Ramos (cell line): ENCODE data around the gene ADGRG2.

Experiments
- in situ Hi-C: fragments of 300-500 bp; cut with MboI; formaldehyde crosslinking; loops from one replicate; pipeline ENCODE4 v1.14.3; 2022; ENCODE audit warnings: low sequenced_read_pairs; ENCODE audit not compliant: unreplicated experiment

ADGRG2 gene, protein sequence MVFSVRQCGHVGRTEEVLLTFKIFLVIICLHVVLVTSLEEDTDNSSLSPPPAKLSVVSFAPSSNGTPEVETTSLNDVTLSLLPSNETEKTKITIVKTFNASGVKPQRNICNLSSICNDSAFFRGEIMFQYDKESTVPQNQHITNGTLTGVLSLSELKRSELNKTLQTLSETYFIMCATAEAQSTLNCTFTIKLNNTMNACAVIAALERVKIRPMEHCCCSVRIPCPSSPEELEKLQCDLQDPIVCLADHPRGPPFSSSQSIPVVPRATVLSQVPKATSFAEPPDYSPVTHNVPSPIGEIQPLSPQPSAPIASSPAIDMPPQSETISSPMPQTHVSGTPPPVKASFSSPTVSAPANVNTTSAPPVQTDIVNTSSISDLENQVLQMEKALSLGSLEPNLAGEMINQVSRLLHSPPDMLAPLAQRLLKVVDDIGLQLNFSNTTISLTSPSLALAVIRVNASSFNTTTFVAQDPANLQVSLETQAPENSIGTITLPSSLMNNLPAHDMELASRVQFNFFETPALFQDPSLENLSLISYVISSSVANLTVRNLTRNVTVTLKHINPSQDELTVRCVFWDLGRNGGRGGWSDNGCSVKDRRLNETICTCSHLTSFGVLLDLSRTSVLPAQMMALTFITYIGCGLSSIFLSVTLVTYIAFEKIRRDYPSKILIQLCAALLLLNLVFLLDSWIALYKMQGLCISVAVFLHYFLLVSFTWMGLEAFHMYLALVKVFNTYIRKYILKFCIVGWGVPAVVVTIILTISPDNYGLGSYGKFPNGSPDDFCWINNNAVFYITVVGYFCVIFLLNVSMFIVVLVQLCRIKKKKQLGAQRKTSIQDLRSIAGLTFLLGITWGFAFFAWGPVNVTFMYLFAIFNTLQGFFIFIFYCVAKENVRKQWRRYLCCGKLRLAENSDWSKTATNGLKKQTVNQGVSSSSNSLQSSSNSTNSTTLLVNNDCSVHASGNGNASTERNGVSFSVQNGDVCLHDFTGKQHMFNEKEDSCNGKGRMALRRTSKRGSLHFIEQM

GRCh38 chrX:19121898-19122640 lies at the start of gene ADGRG2:
ADGRG2 (minus strand) TSS chrX:19122468; CDS start chrX:19068834, 53,634 bp downstream.
- in situ Hi-C loops = no loop called here

DNA sequence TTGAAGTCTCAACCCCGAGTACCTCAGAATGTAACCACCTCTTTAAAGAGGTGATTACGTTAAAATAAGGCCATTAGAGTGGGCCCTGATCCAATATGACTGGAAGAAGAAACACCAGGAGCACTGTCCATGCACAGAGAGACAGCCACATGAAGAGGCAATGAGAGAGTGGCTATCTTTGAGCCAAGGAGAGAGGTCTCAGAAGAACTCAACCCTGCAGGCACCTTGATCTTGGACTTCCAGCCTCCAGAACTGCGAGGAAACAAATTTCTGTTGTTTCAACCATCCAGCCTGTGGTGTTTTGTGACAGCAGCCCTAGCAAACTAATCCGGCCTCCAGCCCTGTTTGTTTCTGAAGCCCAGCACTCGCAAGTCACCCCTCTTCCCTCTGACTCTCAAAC lies 46.3 kb upstream of the ADGRG2 start:
- in situ Hi-C loops = no loop called here

- in situ Hi-C loops = no loop called here
Observed at GRCh38 chrX:19162851-19163250, 40.6 kb upstream of the ADGRG2 start.

- in situ Hi-C loops = no loop called here
Observed at GRCh38 chrX:19156186-19156585, 33.9 kb upstream of the ADGRG2 start.

- in situ Hi-C loops = no loop called here
Observed at GRCh38 chrX:19152762-19153161, 30.5 kb upstream of the ADGRG2 start.

DNA sequence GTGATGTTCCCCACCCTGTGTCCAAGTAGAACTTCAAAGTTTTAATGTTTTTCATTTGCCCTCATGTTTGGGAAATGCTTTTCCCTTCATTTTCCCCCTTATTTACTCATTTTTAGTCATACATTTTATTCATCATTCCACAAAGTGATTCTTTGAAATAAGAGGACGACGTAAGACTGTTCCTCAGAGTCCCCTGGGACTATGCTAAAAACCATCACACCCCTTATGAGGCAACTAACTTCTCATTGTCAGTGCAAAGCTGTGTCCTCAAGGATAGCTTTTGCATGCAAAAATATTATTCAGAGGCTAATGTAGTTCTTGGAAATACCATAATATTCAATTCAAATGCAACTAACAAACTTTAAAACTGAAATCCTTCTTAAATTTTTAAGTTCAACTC lies 14.8 kb upstream of the ADGRG2 start:
- in situ Hi-C loops = no loop called here

- in situ Hi-C loops = no loop called here
Observed at GRCh38 chrX:19133784-19134183, 11.5 kb upstream of the ADGRG2 start.

DNA sequence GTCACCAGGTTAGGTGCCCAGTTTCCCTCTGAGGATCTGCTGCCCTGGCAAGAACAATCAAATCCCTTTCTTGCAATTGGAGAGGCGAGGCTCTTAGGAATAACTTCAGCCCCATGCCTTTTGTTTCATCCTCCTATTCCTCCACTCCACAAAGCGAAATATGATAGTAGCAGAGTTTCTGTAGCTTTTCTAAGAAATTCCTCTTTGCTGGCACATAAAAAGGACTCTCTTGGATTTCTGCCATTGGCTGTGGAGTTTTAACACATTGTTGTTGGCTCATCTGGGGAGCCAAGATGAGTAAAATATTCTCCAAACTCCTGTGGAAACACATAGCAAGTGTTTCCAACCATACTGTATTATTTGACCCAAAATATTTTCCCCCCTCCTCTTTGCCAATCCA lies 11.0 kb upstream of the ADGRG2 start:
- in situ Hi-C loops = no loop called here

DNA sequence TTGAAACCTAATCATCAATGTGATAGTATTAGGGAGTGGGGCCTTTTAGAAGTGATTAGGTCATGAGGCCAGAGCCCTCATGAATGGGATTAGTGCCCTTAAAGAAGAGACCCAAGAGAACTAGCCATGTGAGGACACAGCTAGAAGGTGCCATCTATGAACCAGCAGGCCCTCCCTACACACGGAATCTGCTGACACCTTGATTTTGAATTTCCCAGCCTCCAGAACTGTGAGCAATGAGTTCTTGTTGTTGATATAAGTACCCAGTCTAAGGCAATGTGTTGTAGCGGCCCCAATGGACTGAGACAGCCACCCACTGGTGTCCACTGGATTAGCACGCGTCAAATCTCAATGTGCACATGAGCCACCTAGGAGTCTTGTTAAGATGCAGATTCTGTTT lies 8.4 kb upstream of the ADGRG2 start:
- in situ Hi-C loops = no loop called here

GRCh38 chrX:19129694-19130093 lies 7.4 kb upstream of the ADGRG2 start:
- in situ Hi-C loops = no loop called here

- in situ Hi-C loops = no loop called here
Observed at GRCh38 chrX:19127649-19128168, 5.4 kb upstream of the ADGRG2 start.

- in situ Hi-C loops = no loop called here
Observed at GRCh38 chrX:19122641-19123009, 357 bp upstream of the ADGRG2 start.

DNA sequence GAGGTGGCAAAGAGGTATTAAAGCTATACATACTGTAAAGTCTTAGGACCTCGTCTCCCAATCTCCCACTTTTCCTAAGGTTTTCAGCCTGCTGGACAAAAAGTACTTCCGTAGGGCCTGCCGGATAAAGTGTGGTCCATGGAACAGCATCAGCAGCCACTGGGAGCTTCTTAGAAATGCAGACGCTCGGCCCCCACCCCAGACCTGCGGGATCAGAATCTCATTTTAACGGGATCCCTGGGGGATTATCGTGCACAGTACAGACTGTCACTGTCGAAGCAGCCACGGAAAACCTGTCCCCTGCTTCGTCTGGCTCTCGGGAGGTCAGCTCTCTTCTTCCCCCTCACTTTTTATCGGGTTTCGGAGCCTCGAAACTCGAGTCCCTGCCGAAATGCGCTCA lies 802 bp downstream of the ADGRG2 start:
- in situ Hi-C loops = no loop called here

DNA sequence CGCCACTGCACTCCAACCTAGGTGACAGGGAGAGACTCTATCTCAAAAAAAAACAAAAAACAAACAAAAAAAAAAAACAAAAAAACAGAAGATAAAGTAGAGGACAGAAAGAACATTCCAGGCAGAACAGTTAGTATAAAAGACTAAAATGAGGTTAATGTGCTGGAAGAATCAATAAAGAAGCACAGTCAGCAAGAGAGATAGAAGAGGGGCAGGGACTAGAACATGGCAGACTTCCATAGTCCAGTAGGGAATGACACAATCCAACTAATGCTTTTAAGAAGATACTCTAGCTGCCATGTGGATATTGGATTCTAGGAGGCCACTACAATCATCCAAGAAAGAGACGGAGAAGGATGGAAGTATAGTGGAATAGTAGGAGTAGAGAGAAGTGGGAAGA lies 11.6 kb downstream of the ADGRG2 start:
- in situ Hi-C loops = no loop called here

GRCh38 chrX:19107035-19107434 lies 15.2 kb downstream of the ADGRG2 start:
- in situ Hi-C loops = no loop called here

DNA sequence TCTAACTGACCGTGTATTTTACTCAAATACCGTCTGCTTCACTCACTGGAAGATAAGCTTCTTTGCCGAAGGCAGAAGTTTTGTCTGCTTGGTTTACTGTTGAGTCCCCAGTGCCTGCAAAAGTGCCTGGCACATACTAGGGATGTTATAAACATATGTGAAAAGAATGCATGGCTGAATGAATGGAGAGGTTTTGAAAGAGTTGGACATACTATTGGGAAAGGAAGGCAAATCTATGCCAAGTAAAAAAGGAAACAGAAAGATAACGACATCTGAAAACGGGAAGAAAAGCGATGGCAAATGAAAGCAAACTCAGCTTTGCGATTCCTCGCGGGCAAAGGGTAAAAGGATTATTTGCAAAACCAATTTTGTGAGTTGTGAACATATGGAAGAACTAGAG lies 21.7 kb downstream of the ADGRG2 start:
- in situ Hi-C loops = no loop called here

- in situ Hi-C loops = no loop called here
Observed at GRCh38 chrX:19097553-19098283, 24.6 kb downstream of the ADGRG2 start.

GRCh38 chrX:19096586-19096985 lies 25.7 kb downstream of the ADGRG2 start:
- in situ Hi-C loops = no loop called here

GRCh38 chrX:19094654-19095053 lies 27.6 kb downstream of the ADGRG2 start:
- in situ Hi-C loops = no loop called here

GRCh38 chrX:19091596-19091995 lies 30.7 kb downstream of the ADGRG2 start:
- in situ Hi-C loops = no loop called here
